HL-60/S4 (cell line): Measurements from ENCODE around the gene AUH.

Experiments used
- in situ Hi-C: fragments of 300-500 bp; cut with MboI; formaldehyde crosslinking; loops from 2 replicates; pipeline ENCODE4 v1.14.3; 2022; ENCODE audit warnings: low sequenced_read_pairs

AUH gene

GRCh38 chr9:91177661-91178280 lies 183.9 kb downstream of the AUH start:
- in situ Hi-C loops = loop anchor here (25.0 kb wide), 1 partner anchor 235 kb away; the partner anchor contains the start of gene NFIL3

- in situ Hi-C loops = loop anchor here (25.0 kb wide), 1 partner anchor 235 kb away; the partner anchor contains the start of gene NFIL3
Measured at GRCh38 chr9:91177081-91177480, 184.6 kb downstream of the AUH start.

- in situ Hi-C loops = loop anchor here (25.0 kb wide), 1 partner anchor 236 kb away; the partner anchor contains the start of gene NFIL3
Measured at GRCh38 chr9:91176426-91176825, 185.3 kb downstream of the AUH start.

GRCh38 chr9:91174772-91175171 lies 186.9 kb downstream of the AUH start:
- in situ Hi-C loops = loop anchor here (25.0 kb wide), 1 partner anchor 238 kb away; the partner anchor contains the start of gene NFIL3

GRCh38 chr9:91172329-91172728 lies 189.4 kb downstream of the AUH start:
- in situ Hi-C loops = no loop called here

GRCh38 chr9:91170951-91171350 lies 190.8 kb downstream of the AUH start:
- in situ Hi-C loops = no loop called here

- in situ Hi-C loops = no loop called here
Measured at GRCh38 chr9:91166796-91167366, 194.8 kb downstream of the AUH start.

GRCh38 chr9:91164724-91165520 lies 196.8 kb downstream of the AUH start:
- in situ Hi-C loops = no loop called here
